WERI-Rb-1 (cell line): ENCODE measurements around the gene COL27A1.
A peak's percentile ranks its signal among the peaks of the same experiment; 100 is the strongest.

ENCODE experiments used
- DNase-seq: peaks from one replicate; pipeline ENCODE4 v3.0.0-alpha.2; 2020
- H3K27ac ChIP-seq: fragments of 250-450 bp; sonication (Bioruptor Pico); 2 replicates; pipeline ENCODE4 v1.5.1; 2020; ENCODE audit warnings: mild to moderate bottlenecking, moderate library complexity
- H3K27me3 ChIP-seq: fragments of 250-450 bp; sonication (Bioruptor Pico); 2 replicates; pipeline ENCODE4 v1.5.1; 2021; ENCODE audit warnings: mild to moderate bottlenecking, low read depth, moderate library complexity; ENCODE audit not compliant: insufficient read depth, severe bottlenecking
- H3K36me3 ChIP-seq: fragments of 250-450 bp; sonication (Bioruptor Pico); 2 replicates; pipeline ENCODE4 v1.5.1; 2020; ENCODE audit warnings: mild to moderate bottlenecking, moderate library complexity
- H3K4me3 ChIP-seq: 2 replicates; pipeline ENCODE4 v1.5.1; 2011; ENCODE audit warnings: low read depth, mild to moderate bottlenecking, control low read depth, low read length
- H3K9me3 ChIP-seq: fragments of 250-450 bp; sonication (Bioruptor Pico); 2 replicates; pipeline ENCODE4 v1.5.1; 2021; ENCODE audit warnings: mild to moderate bottlenecking, moderate library complexity; ENCODE audit not compliant: severe bottlenecking
- CTCF ChIP-seq: IDR thresholded peaks from 2 replicates; pipeline ENCODE4 v1.5.1; 2011; ENCODE audit warnings: low read depth, mild to moderate bottlenecking, control low read depth, inconsistent platforms, low read length

Gene COL27A1

GRCh38 chr9:114177423-114178064, 22.2 kb downstream of the COL27A1 start:
- Histone ChIP-seq H3K4me3 (no peak overlapping the region), H3K27ac (peak overlapping the region; percentile 51), H3K9me3 (no peaks in the 10 kb centered on the region), H3K27me3 (no peaks in the 10 kb centered on the region), H3K36me3 (peaks cover 41% of the 10 kb centered on the region)
- no peak for DNase-seq
- no peak for TF ChIP-seq CTCF

GRCh38 chr9:114178076-114178475, 22.7 kb downstream of the COL27A1 start:
- no peak overlapping the region; the same call in 1 of the 2 replicates for H3K27ac ChIP-seq
- no peak for DNase-seq

GRCh38 chr9:114178756-114179450, 23.6 kb downstream of the COL27A1 start:
- H3K36me3 ChIP-seq = peaks cover 40% of the 10 kb centered on the region
- no peak overlapping the region for H3K4me3 ChIP-seq
- no peaks in the 10 kb centered on the region for H3K9me3 ChIP-seq
- H3K27me3 ChIP-seq = no peaks in the 10 kb centered on the region
- no peak overlapping the region for H3K27ac ChIP-seq
- DNase-seq = no peak
- TF ChIP-seq CTCF = no peak

More at GRCh38 chr9:114178076-114178475, 22.7 kb downstream of the COL27A1 start:
- Histone ChIP-seq H3K9me3 (no peaks in the 10 kb centered on the region), H3K27me3 (no peaks in the 10 kb centered on the region), H3K4me3 (no peak overlapping the region), H3K36me3 (peaks cover 45% of the 10 kb centered on the region)
- no peak for TF ChIP-seq CTCF

DNA sequence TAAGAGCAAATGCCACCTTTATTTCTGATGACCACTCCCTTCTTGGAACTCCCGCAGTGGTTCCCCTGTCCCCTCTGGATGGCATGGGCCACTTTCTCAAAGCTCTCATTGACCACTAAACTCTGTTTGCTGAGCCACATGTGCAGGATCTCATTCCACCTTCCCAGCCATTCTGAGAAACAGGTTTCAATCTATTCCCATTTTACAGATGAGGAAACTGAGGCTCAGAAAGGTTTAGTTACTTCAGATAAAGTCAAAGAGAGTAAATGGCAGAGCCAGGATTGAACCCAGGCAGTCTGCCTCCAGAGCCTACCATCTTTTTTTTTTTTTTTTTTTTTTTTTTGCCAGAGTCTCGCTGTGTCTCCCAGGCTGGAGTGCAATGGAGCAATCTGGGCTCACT, 24.2 kb downstream of the COL27A1 start:
- H3K27ac ChIP-seq = no peak overlapping the region
- no peak for TF ChIP-seq CTCF
- no peak for DNase-seq
- H3K4me3 ChIP-seq = no peak overlapping the region
- no peaks in the 10 kb centered on the region for H3K9me3 ChIP-seq
- H3K27me3 ChIP-seq = no peaks in the 10 kb centered on the region
- H3K36me3 ChIP-seq = peaks cover 41% of the 10 kb centered on the region

DNA sequence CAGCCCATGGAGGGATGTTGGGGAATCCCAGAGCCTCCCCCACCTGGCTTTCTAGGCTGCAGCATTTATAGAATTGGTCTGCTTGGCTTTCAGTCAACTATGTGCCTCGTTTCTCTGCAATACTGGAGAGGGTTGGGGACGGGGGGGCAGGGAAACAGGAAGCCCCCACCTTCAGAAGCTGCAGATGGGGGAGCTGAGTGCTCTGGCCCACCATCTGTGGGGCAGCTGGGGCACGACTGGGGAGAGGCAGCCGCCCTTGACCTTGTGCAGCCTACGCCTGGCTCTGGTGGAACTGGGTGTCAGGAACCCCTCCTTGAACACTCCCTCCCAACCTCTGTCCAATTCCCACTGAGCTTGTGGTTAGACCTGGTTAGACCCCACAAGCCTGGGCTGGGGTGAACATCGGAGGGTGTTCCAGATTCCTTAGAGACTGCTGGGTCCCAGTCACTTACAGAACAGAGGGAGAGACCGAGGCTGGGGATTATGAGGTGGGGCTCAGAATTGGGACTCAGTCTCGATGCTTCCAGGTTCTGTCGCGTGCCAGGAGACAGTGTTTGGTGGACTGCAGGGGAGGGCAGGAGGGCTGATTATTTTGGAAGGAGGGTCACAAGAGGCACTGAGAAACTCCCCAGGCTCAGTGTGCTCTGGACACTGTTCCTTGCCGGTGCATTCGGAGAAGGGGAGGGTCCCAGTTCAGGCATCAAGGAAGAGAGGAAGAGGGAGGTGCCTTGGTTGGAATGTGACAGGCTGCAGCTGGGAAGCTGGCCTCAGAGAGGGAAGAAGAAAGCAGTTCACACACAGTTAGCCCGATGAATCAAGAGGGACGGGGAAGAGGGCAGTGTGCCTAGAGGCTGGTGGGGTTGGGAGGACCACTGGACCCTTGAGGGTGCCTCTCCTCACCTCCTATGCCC, 25.6 kb downstream of the COL27A1 start:
- no peak for DNase-seq
- TF ChIP-seq CTCF = no peak
- Histone ChIP-seq H3K27me3 (no peaks in the 10 kb centered on the region), H3K9me3 (no peaks in the 10 kb centered on the region), H3K4me3 (no peak overlapping the region), H3K36me3 (peaks cover 53% of the 10 kb centered on the region), H3K27ac (no peak overlapping the region)
